ENCODE data around the gene BCAS3. TPM values are rescaled to one million over a fixed set of nuclear protein-coding genes. Genes with fewer than 3 reads are reported as not detected.

The BCAS3 gene
- total RNA-seq, 1 donor from 2014 or later, result 35.7 TPM

DNA sequence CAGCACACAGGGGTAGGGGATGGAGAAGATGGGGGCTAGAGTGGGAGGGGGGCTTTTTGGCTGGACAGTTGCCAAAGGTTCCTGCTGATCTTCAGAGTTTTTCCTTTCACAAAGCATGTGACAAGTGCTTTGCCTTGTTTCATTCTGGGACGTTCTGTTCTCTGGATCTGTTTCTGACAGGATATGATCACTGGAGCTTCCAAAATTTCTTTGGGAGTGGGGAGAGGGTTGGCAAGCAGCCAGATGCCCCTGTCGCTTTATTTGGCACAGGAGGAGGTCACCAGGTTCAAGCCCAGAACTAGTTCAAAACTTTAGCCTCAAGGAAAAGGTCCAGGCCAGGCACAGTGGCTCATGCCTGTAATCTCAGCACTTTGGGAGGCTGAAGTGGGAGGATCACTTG lies 653.5 kb downstream of the BCAS3 start:
- Mint-ChIP-seq H3K9me3 (ENCODE audit: unreplicated experiment) (no peaks in the 10 kb centered on the region), H3K4me3 (ENCODE audit: unreplicated experiment) (no peak overlapping the region), H3K4me1 (ENCODE audit: unreplicated experiment) (peaks cover 29% of the 10 kb centered on the region), H3K27me3 (ENCODE audit: unreplicated experiment) (no peaks in the 10 kb centered on the region), H3K36me3 (ENCODE audit: unreplicated experiment) (no peaks in the 10 kb centered on the region), H3K27ac (ENCODE audit: unreplicated experiment) (no peak overlapping the region)
- TF ChIP-seq, protein P1, sequence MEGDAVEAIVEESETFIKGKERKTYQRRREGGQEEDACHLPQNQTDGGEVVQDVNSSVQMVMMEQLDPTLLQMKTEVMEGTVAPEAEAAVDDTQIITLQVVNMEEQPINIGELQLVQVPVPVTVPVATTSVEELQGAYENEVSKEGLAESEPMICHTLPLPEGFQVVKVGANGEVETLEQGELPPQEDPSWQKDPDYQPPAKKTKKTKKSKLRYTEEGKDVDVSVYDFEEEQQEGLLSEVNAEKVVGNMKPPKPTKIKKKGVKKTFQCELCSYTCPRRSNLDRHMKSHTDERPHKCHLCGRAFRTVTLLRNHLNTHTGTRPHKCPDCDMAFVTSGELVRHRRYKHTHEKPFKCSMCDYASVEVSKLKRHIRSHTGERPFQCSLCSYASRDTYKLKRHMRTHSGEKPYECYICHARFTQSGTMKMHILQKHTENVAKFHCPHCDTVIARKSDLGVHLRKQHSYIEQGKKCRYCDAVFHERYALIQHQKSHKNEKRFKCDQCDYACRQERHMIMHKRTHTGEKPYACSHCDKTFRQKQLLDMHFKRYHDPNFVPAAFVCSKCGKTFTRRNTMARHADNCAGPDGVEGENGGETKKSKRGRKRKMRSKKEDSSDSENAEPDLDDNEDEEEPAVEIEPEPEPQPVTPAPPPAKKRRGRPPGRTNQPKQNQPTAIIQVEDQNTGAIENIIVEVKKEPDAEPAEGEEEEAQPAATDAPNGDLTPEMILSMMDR (IDR thresholded peaks at IDR 0.05), result no peak
- DNase-seq (ENCODE audit: extremely low spot score, unreplicated experiment), result no peak

DNA sequence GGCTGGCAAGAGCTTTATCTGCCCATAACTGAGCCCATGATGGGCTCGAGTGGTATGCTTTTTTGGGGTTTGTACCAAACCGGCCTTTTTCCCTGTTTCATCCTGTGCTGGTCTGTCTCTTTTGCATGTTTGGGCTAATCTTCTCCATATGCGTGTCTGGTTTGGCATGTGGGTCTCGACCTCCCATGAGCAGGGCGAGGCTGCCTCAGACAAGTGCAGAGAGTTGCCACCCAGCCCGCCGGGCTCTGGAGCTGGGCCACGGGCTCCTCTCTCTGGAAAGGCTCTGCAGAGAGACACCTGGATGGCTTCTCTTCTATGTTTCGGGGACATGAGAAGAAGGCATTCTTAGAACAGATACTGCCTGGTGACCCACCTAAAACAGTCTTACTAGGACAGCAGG lies 654.2 kb downstream of the BCAS3 start:
- H3K27me3 Mint-ChIP-seq (ENCODE audit: unreplicated experiment), result no peaks in the 10 kb centered on the region
- DNase-seq (ENCODE audit: extremely low spot score, unreplicated experiment), result no peak
- H3K9me3 Mint-ChIP-seq (ENCODE audit: unreplicated experiment), result no peaks in the 10 kb centered on the region
- no peak overlapping the region for H3K4me3 Mint-ChIP-seq (ENCODE audit: unreplicated experiment)
- H3K4me1 Mint-ChIP-seq (ENCODE audit: unreplicated experiment), result peaks cover 30% of the 10 kb centered on the region
- H3K27ac Mint-ChIP-seq (ENCODE audit: unreplicated experiment), result no peak overlapping the region
- no peaks in the 10 kb centered on the region for H3K36me3 Mint-ChIP-seq (ENCODE audit: unreplicated experiment)
- TF ChIP-seq, protein P1 (IDR thresholded peaks at IDR 0.05), result no peak

DNA sequence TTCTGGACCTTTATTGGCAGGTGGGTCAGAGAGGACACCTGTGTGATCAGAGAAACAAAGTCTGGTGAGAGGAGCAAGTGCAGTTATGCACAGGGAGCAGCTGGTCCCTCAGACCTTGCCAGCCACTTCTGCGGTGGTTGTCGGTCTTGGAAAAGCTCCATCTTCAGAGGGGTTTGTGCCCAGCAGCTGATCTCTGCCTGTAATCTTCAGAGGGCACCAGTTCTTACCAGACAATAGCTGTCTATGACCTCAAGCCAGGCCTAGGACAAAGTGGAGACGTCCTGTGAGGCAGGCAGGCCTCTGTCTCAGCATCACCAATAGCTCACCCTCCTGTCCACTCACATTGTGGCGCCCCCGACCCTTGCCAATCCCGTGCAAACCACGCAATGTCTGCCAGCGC lies 655.5 kb downstream of the BCAS3 start:
- Mint-ChIP-seq H3K36me3 (ENCODE audit: unreplicated experiment) (no peaks in the 10 kb centered on the region), H3K27ac (ENCODE audit: unreplicated experiment) (no peak overlapping the region), H3K4me3 (ENCODE audit: unreplicated experiment) (no peak overlapping the region), H3K4me1 (ENCODE audit: unreplicated experiment) (peaks cover 42% of the 10 kb centered on the region), H3K27me3 (ENCODE audit: unreplicated experiment) (no peaks in the 10 kb centered on the region), H3K9me3 (ENCODE audit: unreplicated experiment) (no peaks in the 10 kb centered on the region)
- TF ChIP-seq, protein P1 (IDR thresholded peaks at IDR 0.05), result no peak
- DNase-seq (ENCODE audit: extremely low spot score, unreplicated experiment), result no peak

DNA sequence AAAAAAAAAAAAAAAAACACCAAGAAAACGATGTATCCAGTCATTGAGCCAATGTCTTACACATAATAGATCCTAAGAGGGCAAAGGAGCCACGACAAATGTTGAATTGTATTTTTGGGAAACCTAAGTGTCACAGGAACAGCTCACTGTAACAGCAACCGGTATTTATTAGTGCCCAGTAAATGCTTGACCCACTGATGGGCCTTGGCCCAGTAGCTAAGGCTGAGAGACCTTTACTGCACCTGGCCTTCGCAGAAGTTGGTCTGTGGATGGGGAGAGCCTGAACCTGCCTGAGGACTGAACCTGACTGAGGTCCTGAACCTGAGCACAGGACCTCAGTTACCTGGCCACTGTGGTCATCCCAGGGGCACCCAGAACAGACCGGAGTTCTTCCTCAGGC lies 657.0 kb downstream of the BCAS3 start:
- no peak for DNase-seq (ENCODE audit: extremely low spot score, unreplicated experiment)
- no peaks in the 10 kb centered on the region for H3K9me3 Mint-ChIP-seq (ENCODE audit: unreplicated experiment)
- no peak overlapping the region for H3K4me3 Mint-ChIP-seq (ENCODE audit: unreplicated experiment)
- TF ChIP-seq, protein P1 (IDR thresholded peaks at IDR 0.05), result no peak
- H3K27ac Mint-ChIP-seq (ENCODE audit: unreplicated experiment), result no peak overlapping the region
- H3K4me1 Mint-ChIP-seq (ENCODE audit: unreplicated experiment), result peaks cover 52% of the 10 kb centered on the region
- H3K27me3 Mint-ChIP-seq (ENCODE audit: unreplicated experiment), result no peaks in the 10 kb centered on the region
- H3K36me3 Mint-ChIP-seq (ENCODE audit: unreplicated experiment), result no peaks in the 10 kb centered on the region

DNA sequence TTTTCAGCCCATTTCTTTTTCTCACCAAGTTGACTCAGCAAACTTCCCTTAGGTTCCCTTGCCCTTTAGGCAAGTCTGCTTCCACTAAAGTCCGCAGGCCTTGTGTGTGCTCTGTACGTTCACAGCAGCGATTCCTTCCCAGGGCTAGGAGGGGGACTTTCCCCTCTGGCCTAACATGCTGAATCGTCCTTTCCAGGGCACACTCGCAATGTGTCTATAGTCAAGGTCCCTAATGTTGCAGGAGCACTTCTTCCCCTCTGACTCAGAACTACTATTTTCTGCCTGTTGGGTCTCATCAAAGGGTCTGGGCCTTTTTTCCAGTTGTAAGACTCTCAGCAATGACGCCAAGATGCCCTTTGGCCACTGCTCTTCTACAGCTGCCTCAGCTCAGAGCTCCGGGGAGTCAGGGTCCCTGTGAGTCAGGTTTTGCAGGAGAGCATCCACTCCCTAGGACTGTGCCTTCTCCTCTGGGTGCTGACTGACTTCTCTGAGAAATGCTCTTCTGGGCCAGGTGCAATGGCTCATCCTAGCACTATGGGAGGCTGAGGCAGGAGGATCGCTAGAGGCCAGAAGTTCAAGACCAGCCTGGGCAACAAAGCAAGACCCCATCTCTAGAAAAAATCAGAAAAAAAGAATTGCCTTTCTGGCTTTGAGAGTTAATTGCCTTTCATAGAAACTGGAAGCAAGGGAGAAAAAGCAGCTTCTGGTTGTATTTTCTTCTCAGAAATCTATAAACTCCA lies 657.6 kb downstream of the BCAS3 start:
- DNase-seq (ENCODE audit: extremely low spot score, unreplicated experiment), result no peak
- Mint-ChIP-seq H3K27ac (ENCODE audit: unreplicated experiment) (peak overlapping the region; percentile 62), H3K4me3 (ENCODE audit: unreplicated experiment) (no peak overlapping the region), H3K4me1 (ENCODE audit: unreplicated experiment) (peaks cover 52% of the 10 kb centered on the region), H3K9me3 (ENCODE audit: unreplicated experiment) (no peaks in the 10 kb centered on the region), H3K27me3 (ENCODE audit: unreplicated experiment) (no peaks in the 10 kb centered on the region), H3K36me3 (ENCODE audit: unreplicated experiment) (no peaks in the 10 kb centered on the region)
- TF ChIP-seq, protein P1 (IDR thresholded peaks at IDR 0.05), result no peak
